Breast epithelium (tissue), 4 donors: ENCODE data around the gene ACOX3. TPM values are rescaled to one million over a fixed set of nuclear protein-coding genes. Genes with fewer than 3 reads are reported as not detected.

ENCODE experiments used
- DNase-seq, 2 donors: peaks; one replicate each; pipeline ENCODE4 v3.0.0-alpha.2; 2019; ENCODE audit warnings: low spot score in 2 of 2
- H3K27ac ChIP-seq, 2 donors: fragments of 200-600 bp; sonication (generic) in 1 of 2; one replicate each; pipeline ENCODE4 v1.5.1; 2016 to 2019; ENCODE audit warnings: mild to moderate bottlenecking in 1 of 2
- H3K27me3 ChIP-seq, 2 donors: fragments of 200-600 bp; sonication (generic) in 1 of 2; one replicate each; pipeline versions ENCODE4 v1.5.1 to v1.6.0; 2017 to 2019; ENCODE audit warnings: control low read depth in 1 of 2, mild to moderate bottlenecking in 1 of 2
- H3K36me3 ChIP-seq: fragments of 200-600 bp; one replicate; pipeline ENCODE4 v1.5.1; 2019
- H3K4me1 ChIP-seq, 2 donors: fragments of 200-600 bp; sonication (generic); one replicate each; pipeline ENCODE4 v1.5.1; 2016 to 2019; ENCODE audit warnings: control low read depth in 1 of 2
- H3K4me3 ChIP-seq, 3 donors: fragments of 200-600 bp; sonication (generic); 1 replicate in 2 of 3; 2 replicates in 1 of 3; pipeline ENCODE4 v1.5.1; 2016 to 2019; ENCODE audit warnings: mild to moderate bottlenecking in 3 of 3, moderate library complexity in 2 of 3
- H3K9me3 ChIP-seq, 2 donors: fragments of 200-600 bp; sonication (generic) in 1 of 2; one replicate each; pipeline ENCODE4 v1.5.1; 2016 to 2019; ENCODE audit warnings: control low read depth in 1 of 2
- POLR2A ChIP-seq: fragments of 450-650 bp; IDR thresholded peaks from one replicate; pipeline ENCODE4 v1.6.1; 2016; ENCODE audit warnings: antibody characterized with exemption, mild to moderate bottlenecking, moderate library complexity
- POLR2AphosphoS5 ChIP-seq, 3 donors: sonication (generic); formaldehyde crosslinking; IDR thresholded peaks; one replicate each; pipeline ENCODE4 v1.6.1; 2017; ENCODE audit warnings: antibody characterized with exemption in 3 of 3
- intact Hi-C: fragments of 100-400 bp; cut with DNase I; formaldehyde crosslinking; loops from one replicate; pipeline ENCODE4 v1.15.1; 2023; ENCODE audit warnings: low total_unique reads
- total RNA-seq, 3 donors: library from RNA; depleted of rRNA; stranded (reverse); fragments of >200 nt; gene quantifications; one replicate each; pipeline ENCODE4 v1.1.0, GENCODE V29; 2016
- TF ChIP-seq, protein P1 (sequence below), 3 donors: fragments of 450-650 bp; IDR thresholded peaks; one replicate each; pipeline ENCODE4 v1.5.1; 2016 to 2017; ENCODE audit warnings: antibody characterized with exemption in 3 of 3, mild to moderate bottlenecking in 3 of 3, moderate library complexity in 3 of 3

Gene ACOX3
- total RNA-seq, 3 donors from 2014 or later: 24.0 to 69.4 (median 47.9) TPM

DNA sequence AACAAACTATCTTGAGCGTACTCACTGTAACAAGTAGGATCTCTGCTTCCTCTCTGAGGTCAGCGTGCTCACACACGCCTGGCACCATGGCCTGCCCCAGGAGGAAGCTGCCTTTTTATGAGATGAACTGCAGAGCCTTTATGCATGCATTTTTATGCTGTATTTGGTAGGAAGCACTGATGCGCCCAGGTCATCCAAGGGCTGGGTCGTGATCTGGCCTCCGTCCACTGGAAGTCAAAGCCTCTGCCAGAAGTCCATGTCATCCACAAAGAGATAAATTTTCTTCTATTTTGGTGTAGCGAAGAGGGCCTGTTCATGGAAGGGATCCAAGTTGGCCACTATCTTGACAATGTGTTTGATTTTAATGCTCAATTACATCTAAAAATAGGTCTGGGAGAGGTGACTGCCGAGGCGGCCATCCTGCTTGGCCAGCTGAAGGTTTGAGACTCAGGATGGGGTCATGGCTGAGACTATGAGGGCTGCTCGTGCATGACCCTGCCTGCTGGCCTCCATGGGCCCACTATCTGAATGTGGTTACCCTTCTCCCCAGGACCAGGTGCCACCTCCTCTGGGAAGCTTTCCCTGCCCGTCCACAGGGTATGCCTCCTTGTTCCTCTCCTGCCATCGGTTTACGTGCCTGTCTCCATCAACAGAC, 120.7 kb downstream of the ACOX3 start:
- Histone ChIP-seq H3K4me1 (peaks cover 0 to 5% of the 10 kb centered on the region in 2 donors), H3K9me3 (peaks cover 0 to 5% of the 10 kb centered on the region in 2 donors), H3K36me3 (no peaks in the 10 kb centered on the region), H3K4me3 (no peak overlapping the region), H3K27me3 (no peaks in the 10 kb centered on the region), H3K27ac (peak overlapping the region in 1 of 2 donors; percentile 69)
- intact Hi-C loops: no loop called here
- peak in 1 of 2 donors; percentile 51 for DNase-seq
- TF ChIP-seq POLR2A (no peak), POLR2AphosphoS5 (IDR thresholded peaks at IDR 0.05) (no peak)
- TF ChIP-seq, protein P1, sequence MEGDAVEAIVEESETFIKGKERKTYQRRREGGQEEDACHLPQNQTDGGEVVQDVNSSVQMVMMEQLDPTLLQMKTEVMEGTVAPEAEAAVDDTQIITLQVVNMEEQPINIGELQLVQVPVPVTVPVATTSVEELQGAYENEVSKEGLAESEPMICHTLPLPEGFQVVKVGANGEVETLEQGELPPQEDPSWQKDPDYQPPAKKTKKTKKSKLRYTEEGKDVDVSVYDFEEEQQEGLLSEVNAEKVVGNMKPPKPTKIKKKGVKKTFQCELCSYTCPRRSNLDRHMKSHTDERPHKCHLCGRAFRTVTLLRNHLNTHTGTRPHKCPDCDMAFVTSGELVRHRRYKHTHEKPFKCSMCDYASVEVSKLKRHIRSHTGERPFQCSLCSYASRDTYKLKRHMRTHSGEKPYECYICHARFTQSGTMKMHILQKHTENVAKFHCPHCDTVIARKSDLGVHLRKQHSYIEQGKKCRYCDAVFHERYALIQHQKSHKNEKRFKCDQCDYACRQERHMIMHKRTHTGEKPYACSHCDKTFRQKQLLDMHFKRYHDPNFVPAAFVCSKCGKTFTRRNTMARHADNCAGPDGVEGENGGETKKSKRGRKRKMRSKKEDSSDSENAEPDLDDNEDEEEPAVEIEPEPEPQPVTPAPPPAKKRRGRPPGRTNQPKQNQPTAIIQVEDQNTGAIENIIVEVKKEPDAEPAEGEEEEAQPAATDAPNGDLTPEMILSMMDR (IDR thresholded peaks at IDR 0.05): no peak

DNA sequence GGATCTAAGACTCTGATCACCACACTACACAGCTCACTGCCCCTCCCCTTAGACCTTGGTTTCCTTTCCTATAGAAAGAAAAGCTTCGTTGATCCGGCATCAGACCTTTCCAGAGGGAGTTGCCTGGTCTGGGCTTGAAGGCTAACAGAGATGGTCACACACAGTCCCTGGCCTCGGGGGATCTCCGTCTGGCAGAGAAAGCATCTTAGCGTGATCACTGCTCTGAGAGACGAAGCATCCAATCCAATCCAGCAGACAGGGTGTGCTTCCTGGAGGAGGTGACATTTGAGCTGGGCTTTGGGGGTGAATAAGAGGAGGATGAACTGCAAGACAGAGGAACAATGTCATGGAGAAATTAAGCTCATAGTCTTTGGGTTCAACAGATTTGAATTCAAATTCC, 121.5 kb downstream of the ACOX3 start:
- peak overlapping the region in 1 of 2 donors; percentile 69 for H3K27ac ChIP-seq
- TF ChIP-seq POLR2A: no peak
- no peak for TF ChIP-seq POLR2AphosphoS5 (IDR thresholded peaks at IDR 0.05)
- TF ChIP-seq, protein P1 (IDR thresholded peaks at IDR 0.05): no peak
- intact Hi-C loops: no loop called here
- H3K36me3 ChIP-seq: no peaks in the 10 kb centered on the region
- no peaks in the 10 kb centered on the region for H3K27me3 ChIP-seq
- H3K4me3 ChIP-seq: no peak overlapping the region
- peak in 1 of 2 donors; percentile 35 for DNase-seq
- H3K4me1 ChIP-seq: peaks cover 0 to 5% of the 10 kb centered on the region in 2 donors
- peaks cover 0 to 3% of the 10 kb centered on the region in 2 donors for H3K9me3 ChIP-seq

DNA sequence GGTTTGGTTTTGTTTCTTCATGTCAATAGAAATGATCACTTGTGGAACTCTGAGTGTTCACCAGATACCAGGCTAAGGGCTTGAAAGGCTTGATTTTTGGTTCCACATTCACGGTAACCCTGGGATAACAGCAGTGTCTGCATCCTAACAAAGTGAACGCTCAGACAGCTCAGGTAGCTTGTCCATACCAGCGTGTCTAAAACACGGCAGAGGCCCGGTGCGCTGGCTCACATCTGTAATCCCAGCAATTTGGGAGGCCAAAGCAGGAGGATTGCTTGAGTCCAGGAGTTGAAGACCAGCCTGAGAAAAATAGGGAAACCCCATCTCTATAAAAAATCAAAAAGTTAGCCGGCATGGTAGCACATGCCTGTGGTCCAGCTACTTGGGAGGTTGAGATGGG, 122.0 kb downstream of the ACOX3 start:
- Histone ChIP-seq H3K4me1 (peaks cover 0 to 5% of the 10 kb centered on the region in 2 donors), H3K4me3 (no peak overlapping the region), H3K27ac (no peak overlapping the region), H3K9me3 (no peaks in the 10 kb centered on the region), H3K36me3 (no peaks in the 10 kb centered on the region), H3K27me3 (no peaks in the 10 kb centered on the region)
- DNase-seq: no peak
- TF ChIP-seq POLR2AphosphoS5 (IDR thresholded peaks at IDR 0.05): no peak
- TF ChIP-seq POLR2A: no peak
- TF ChIP-seq, protein P1 (IDR thresholded peaks at IDR 0.05): no peak
- intact Hi-C loops: no loop called here

DNA sequence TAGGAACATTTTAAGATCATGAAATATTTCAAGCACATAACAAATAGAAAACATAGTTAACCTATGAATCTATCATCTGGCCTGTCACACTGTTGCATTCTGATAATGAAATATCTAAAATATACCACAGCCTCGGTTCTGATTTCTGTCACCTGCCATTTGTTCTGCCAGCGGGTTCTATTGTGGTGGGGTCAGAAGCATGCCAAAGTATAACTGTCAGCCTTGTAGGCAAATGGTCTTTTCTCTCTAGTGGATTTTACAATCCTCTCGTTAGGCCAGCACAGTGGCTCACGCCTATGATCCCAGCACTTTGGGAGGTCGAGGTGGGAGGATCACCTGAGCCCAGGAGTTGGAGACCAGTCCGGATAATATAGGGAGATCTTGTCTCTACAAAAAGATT, 123.0 kb downstream of the ACOX3 start:
- Histone ChIP-seq H3K27me3 (no peaks in the 10 kb centered on the region), H3K27ac (no peak overlapping the region), H3K36me3 (no peaks in the 10 kb centered on the region), H3K9me3 (peaks cover 0 to 5% of the 10 kb centered on the region in 2 donors), H3K4me3 (no peak overlapping the region), H3K4me1 (peaks cover 0 to 5% of the 10 kb centered on the region in 2 donors)
- TF ChIP-seq POLR2AphosphoS5 (IDR thresholded peaks at IDR 0.05): no peak
- TF ChIP-seq, protein P1 (IDR thresholded peaks at IDR 0.05): no peak
- TF ChIP-seq POLR2A: no peak
- intact Hi-C loops: no loop called here
- DNase-seq: peak in 1 of 2 donors; percentile 24

DNA sequence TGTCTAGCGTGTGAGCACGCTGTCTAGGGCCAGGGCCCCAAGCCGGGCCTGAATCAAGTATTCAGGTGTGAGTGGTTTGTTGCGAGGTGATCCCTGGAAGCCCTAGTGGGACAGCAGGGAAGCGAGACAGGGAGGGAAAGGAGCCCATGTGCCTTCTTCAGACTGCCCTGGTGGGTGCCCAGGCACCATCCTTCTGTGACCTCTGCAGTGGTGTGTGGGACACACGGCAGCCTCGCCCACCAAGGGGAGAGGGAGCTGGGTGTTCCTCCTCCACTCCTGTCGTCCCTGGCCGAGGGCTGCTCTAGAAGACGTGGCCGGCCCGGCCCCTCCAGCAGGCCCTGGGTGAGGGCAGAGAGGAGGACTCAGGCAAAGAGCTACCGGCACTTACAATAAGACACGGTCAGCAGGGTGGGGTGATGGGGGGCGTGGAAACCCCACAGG, 123.6 kb downstream of the ACOX3 start:
- Histone ChIP-seq H3K4me1 (peaks cover 0 to 5% of the 10 kb centered on the region in 2 donors), H3K27me3 (no peaks in the 10 kb centered on the region), H3K4me3 (no peak overlapping the region), H3K36me3 (no peaks in the 10 kb centered on the region), H3K9me3 (peaks cover 0 to 5% of the 10 kb centered on the region in 2 donors), H3K27ac (no peak overlapping the region)
- DNase-seq: peak in 1 of 2 donors; percentile 19
- TF ChIP-seq, protein P1 (IDR thresholded peaks at IDR 0.05): no peak
- TF ChIP-seq POLR2A: no peak
- no peak for TF ChIP-seq POLR2AphosphoS5 (IDR thresholded peaks at IDR 0.05)
- intact Hi-C loops: no loop called here
